Ovary (tissue), 9 donors: ENCODE measurements around the gene CFAP90. TPM values are rescaled to one million over a fixed set of nuclear protein-coding genes. Genes with fewer than 3 reads are reported as not detected.
A peak's percentile ranks its signal among the peaks of the same experiment; 100 is the strongest.

Experiments
- DNase-seq, 5 donors: peaks; one replicate each; pipeline ENCODE4 v3.0.0-alpha.2; 2019 to 2020
- H3K27ac ChIP-seq, 2 donors: fragments of 200-600 bp; one replicate each; pipeline versions ENCODE4 v1.5.1 to v1.8.0; 2019 to 2022
- H3K27me3 ChIP-seq: fragments of 200-600 bp; one replicate; pipeline ENCODE4 v1.8.0; 2022
- H3K36me3 ChIP-seq: fragments of 200-600 bp; sonication (generic); one replicate; pipeline ENCODE4 v1.5.1; 2019
- H3K4me1 ChIP-seq: one replicate; pipeline ENCODE4 v1.8.1; 2013; ENCODE audit warnings: mild to moderate bottlenecking, moderate library complexity; ENCODE audit not compliant: insufficient read depth
- H3K4me3 ChIP-seq: fragments of 200-600 bp; sonication (generic); one replicate; pipeline ENCODE4 v1.5.1; 2017
- H3K9me3 ChIP-seq, 2 donors: fragments of 200-600 bp in 1 of 2; sonication (generic) in 1 of 2; one replicate each; pipeline versions ENCODE4 v1.5.1 to v1.8.1; 2013 to 2019; ENCODE audit warnings: mild to moderate bottlenecking in 1 of 2, moderate library complexity in 1 of 2
- EP300 ChIP-seq: sonication (generic); formaldehyde crosslinking; IDR thresholded peaks from one replicate; pipeline ENCODE4 v1.6.1; 2017; ENCODE audit warnings: antibody characterized with exemption
- POLR2A ChIP-seq: fragments of 450-650 bp; IDR thresholded peaks from one replicate; pipeline ENCODE4 v1.6.1; 2017; ENCODE audit warnings: antibody characterized with exemption, mild to moderate bottlenecking, moderate library complexity
- WGBS, 3 donors: extraction: QIAGEN DNeasy Blood & Tissue Kit in 1 of 3; methylation state at CpG; one replicate each; pipeline versions ENCODE4 v1.1.5 to v1.1.7; 2013 to 2017; 5-methylcytosine and 5-hydroxymethylcytosine counted together
- intact Hi-C, 4 donors: fragments of 100-400 bp; cut with DNase I; formaldehyde crosslinking; loops; one replicate each; pipeline versions ENCODE4 v1.11.0 to v1.15.1; 2022 to 2023
- polyA plus RNA-seq, 2 donors: library from polyadenylated mRNA; stranded (reverse); fragments of 200-250 nt in 1 of 2; fragments of 350-450 nt in 1 of 2; fragmentation: Illumina TruSeq in 1 of 2; extraction: RNeasy Lipid Tissue Mini Kit (QIAGEN cat#74804) in 1 of 2; gene quantifications; one replicate each; pipeline ENCODE4 v1.2.3, GENCODE V29; 2013 to 2014
- total RNA-seq, 7 donors: library from RNA; depleted of rRNA in 2 of 7; stranded (reverse); fragments of >200 nt in 2 of 7; fragmentation: NEBNext Ultra II Directional in 3 of 7; extraction: Animal tissue kit (Norgen Biotek cat#: 25700) in 3 of 7; gene quantifications; one replicate each; pipeline versions ENCODE4 v1.1.0 to v1.2.4, GENCODE V29; 2016 to 2023
- TF ChIP-seq, protein P1 (sequence below), 3 donors: fragments of 450-650 bp in 2 of 3; fragments of 200-600 bp in 1 of 3; IDR thresholded peaks; one replicate each; pipeline versions ENCODE4 v1.5.1 to v1.8.0; 2016 to 2022; ENCODE audit warnings: antibody characterized with exemption in 3 of 3, mild to moderate bottlenecking in 1 of 3
- donor health status: DM: no; HTN: no; CAD: no; lungs with moderate emphysema.
- donor health status: DM: no; HTN: no; CAD: no.
- donor health status: Bipolar disorder and iron deficiency.
- donor health status: DM: yes; HTN: yes; CAD: no.
- donor health status: DM: no; HTN: no; CAD: no.
- donor health status: DM: yes; HTN: yes; CAD: no.

Gene CFAP90
- total and polyA plus RNA-seq, 9 donors, result 0.66 to 41.2 (median 1.0) TPM

DNA sequence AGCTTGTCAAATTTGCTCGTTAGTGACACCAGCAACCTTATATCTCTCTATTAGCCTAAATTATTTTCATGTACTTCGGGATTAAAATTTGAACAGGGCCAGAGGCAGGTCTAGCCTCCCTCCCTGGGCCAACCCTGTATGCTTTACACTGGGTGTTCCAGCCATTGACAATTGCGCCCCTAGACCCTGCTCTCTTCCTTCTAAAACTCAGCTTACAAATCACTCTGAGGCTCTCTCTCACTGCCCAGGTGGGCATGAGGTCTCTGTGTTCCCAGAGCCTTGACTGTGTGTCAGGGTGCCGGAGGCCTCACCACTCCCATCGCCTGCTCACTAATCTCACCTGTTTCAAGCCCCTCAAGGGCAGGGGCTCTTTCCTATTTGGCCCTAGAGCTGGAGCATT is 6.4 kb upstream of the CFAP90 start:
- intact Hi-C loops, result loop anchor here in 1 of 4 donors (10.0 kb wide), 1 partner anchor 463 kb away; the partner anchor contains the start of gene ADCY2
- H3K27ac ChIP-seq, result no peak overlapping the region
- H3K9me3 ChIP-seq, result no peaks in the 10 kb centered on the region
- H3K4me3 ChIP-seq, result no peak overlapping the region
- TF ChIP-seq, protein P1, sequence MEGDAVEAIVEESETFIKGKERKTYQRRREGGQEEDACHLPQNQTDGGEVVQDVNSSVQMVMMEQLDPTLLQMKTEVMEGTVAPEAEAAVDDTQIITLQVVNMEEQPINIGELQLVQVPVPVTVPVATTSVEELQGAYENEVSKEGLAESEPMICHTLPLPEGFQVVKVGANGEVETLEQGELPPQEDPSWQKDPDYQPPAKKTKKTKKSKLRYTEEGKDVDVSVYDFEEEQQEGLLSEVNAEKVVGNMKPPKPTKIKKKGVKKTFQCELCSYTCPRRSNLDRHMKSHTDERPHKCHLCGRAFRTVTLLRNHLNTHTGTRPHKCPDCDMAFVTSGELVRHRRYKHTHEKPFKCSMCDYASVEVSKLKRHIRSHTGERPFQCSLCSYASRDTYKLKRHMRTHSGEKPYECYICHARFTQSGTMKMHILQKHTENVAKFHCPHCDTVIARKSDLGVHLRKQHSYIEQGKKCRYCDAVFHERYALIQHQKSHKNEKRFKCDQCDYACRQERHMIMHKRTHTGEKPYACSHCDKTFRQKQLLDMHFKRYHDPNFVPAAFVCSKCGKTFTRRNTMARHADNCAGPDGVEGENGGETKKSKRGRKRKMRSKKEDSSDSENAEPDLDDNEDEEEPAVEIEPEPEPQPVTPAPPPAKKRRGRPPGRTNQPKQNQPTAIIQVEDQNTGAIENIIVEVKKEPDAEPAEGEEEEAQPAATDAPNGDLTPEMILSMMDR (IDR thresholded peaks at IDR 0.05), result no peak
- TF ChIP-seq EP300 (no peak), POLR2A (no peak)
- DNase-seq, result no peak
- H3K27me3 ChIP-seq, result no peaks in the 10 kb centered on the region
- H3K36me3 ChIP-seq, result no peaks in the 10 kb centered on the region
- 82 to 89% (median 85%) methylated on average over 5 of the region's 5 CpGs for WGBS, 3 donors
- H3K4me1 ChIP-seq, result peaks cover 3% of the 10 kb centered on the region

GRCh38 chr5:7856855-7857254 is 5.9 kb upstream of the CFAP90 start:
- DNase-seq, result peak in 1 of 5 donors; percentile 18
- TF ChIP-seq POLR2A (no peak), EP300 (no peak)
- TF ChIP-seq, protein P1 (IDR thresholded peaks at IDR 0.05), result peak in 1 of 3 donors; percentile 17
- H3K36me3 ChIP-seq, result no peaks in the 10 kb centered on the region
- H3K4me1 ChIP-seq, result peaks cover 5% of the 10 kb centered on the region
- H3K27me3 ChIP-seq, result no peaks in the 10 kb centered on the region
- intact Hi-C loops, result loop anchor here in 1 of 4 donors (10.0 kb wide), 1 partner anchor 462 kb away; the partner anchor contains the start of gene ADCY2
- WGBS, 3 donors, result 89 to 95% (median 90%) methylated on average over 2 of the region's 2 CpGs
- no peak overlapping the region for H3K27ac ChIP-seq
- no peak overlapping the region for H3K4me3 ChIP-seq
- no peaks in the 10 kb centered on the region for H3K9me3 ChIP-seq

DNA sequence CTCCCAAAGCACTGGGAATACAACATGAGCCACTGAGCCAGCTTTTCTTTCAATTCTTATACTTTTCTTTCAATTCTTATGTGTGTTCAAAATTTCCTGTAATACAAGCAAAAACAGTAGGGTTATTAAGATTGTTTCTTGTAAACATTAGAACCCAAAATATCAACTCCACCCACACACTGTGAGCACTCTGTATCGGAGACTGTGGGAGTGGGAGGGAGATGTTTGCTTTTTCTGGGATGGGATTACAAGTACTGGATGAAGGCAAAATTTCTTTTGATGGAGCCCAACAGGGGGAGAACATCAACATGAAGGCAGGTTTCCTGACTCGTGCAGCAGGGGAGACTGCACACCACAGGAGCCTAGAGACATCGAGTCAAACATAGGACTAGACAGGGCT is 4.7 kb upstream of the CFAP90 start:
- no peak overlapping the region for H3K4me3 ChIP-seq
- intact Hi-C loops, result loop anchor here in 1 of 4 donors (10.0 kb wide), 1 partner anchor 461 kb away; the partner anchor contains the start of gene ADCY2
- no peaks in the 10 kb centered on the region for H3K27me3 ChIP-seq
- TF ChIP-seq, protein P1 (IDR thresholded peaks at IDR 0.05), result no peak
- TF ChIP-seq EP300 (no peak), POLR2A (no peak)
- no peaks in the 10 kb centered on the region for H3K9me3 ChIP-seq
- WGBS, 3 donors, result 7 to 32% (median 7%) methylated on average over 3 of the region's 3 CpGs
- no peak overlapping the region for H3K27ac ChIP-seq
- no peak for DNase-seq
- peaks cover 7% of the 10 kb centered on the region for H3K4me1 ChIP-seq
- no peaks in the 10 kb centered on the region for H3K36me3 ChIP-seq

GRCh38 chr5:7852988-7853387 is 2.1 kb upstream of the CFAP90 start:
- Histone ChIP-seq H3K27me3 (no peaks in the 10 kb centered on the region), H3K36me3 (no peaks in the 10 kb centered on the region), H3K9me3 (no peaks in the 10 kb centered on the region), H3K4me1 (peaks cover 7% of the 10 kb centered on the region), H3K27ac (peak overlapping the region in 1 of 2 donors; percentile 35), H3K4me3 (no peak overlapping the region)
- intact Hi-C loops, result loop anchor here in 1 of 4 donors (10.0 kb wide), 1 partner anchor 458 kb away; the partner anchor contains the start of gene ADCY2
- TF ChIP-seq, protein P1 (IDR thresholded peaks at IDR 0.05), result no peak
- TF ChIP-seq POLR2A, result no peak
- TF ChIP-seq EP300, result no peak
- WGBS, 3 donors, result 58 to 77% (median 64%) methylated on average over 2 of the region's 2 CpGs
- DNase-seq, result no peak
